IMR-90 (cell line): Measurements from ENCODE around the gene FRMD6. TPM values are rescaled to one million over a fixed set of nuclear protein-coding genes. Genes with fewer than 3 reads are reported as not detected.
A peak's percentile ranks its signal among the peaks of the same experiment; 100 is the strongest.

Experiments used
- ATAC-seq: fragments of 200-7000 bp; cut with Tn5 transposase; 2 replicates; pipeline ENCODE4 v1.9.1; 2020; ENCODE audit warnings: low read depth, mild to moderate bottlenecking, moderate library complexity
- BruUV-seq: library from RNA; stranded (reverse); fragments of 400-500 nt; replicated peaks from 2 replicates; lab custom pipeline; 2021; lab: Mats Ljungman, UMichigan
- CTCF ChIA-PET: fragments of 300-600 bp; formaldehyde crosslinking; extraction: SDS; loops from one replicate; lab custom pipeline; 2021; ENCODE audit warnings: antibody characterized with exemption; lab: Yijun Ruan, JAX
- POLR2A ChIA-PET: fragments of 300-600 bp; sonication (Branson Sonifier 250); formaldehyde crosslinking; loops from one replicate; lab custom pipeline; 2022; ENCODE audit warnings: antibody characterized with exemption; ENCODE audit not compliant: unreplicated experiment; lab: Charles Lee
- DNase-seq: peaks from one replicate; pipeline ENCODE4 v3.0.0; 2013
- H2AFZ ChIP-seq: replicated peaks from 2 replicates; pipeline ENCODE3; 2013; ENCODE audit warnings: low read length, mild to moderate bottlenecking; ENCODE audit not compliant: poor library complexity
- H2AK5ac ChIP-seq: 2 replicates; pipeline ENCODE4 v1.6.1; 2013; ENCODE audit warnings: low read depth, low read length, inconsistent platforms
- H2AK9ac ChIP-seq: replicated peaks from 2 replicates; pipeline ENCODE3; 2013; ENCODE audit warnings: mild to moderate bottlenecking, low read depth, low read length, moderate library complexity; ENCODE audit not compliant: poor library complexity
- H2BK120ac ChIP-seq: 2 replicates; pipeline ENCODE4 v1.6.1; 2013; ENCODE audit warnings: low read depth, low read length, inconsistent platforms
- H2BK15ac ChIP-seq: 3 replicates; pipeline ENCODE4 v1.6.1; 2013; ENCODE audit warnings: low read depth, low read length, inconsistent platforms
- H2BK20ac ChIP-seq: 2 replicates; pipeline ENCODE4 v1.6.1; 2013; ENCODE audit warnings: low read depth, mild to moderate bottlenecking, inconsistent platforms, low read length, moderate library complexity
- H2BK5ac ChIP-seq: 2 replicates; pipeline ENCODE4 v1.6.1; 2013; ENCODE audit warnings: mild to moderate bottlenecking, low read depth, low read length, inconsistent platforms; ENCODE audit not compliant: poor library complexity, severe bottlenecking
- H3K14ac ChIP-seq: replicated peaks from 2 replicates; pipeline ENCODE4 v1.6.1; 2013; ENCODE audit warnings: low read depth, low read length, inconsistent platforms
- H3K18ac ChIP-seq: 2 replicates; pipeline ENCODE4 v1.6.1; 2013; ENCODE audit warnings: low read depth, low read length, control low read depth
- H3K23ac ChIP-seq: 2 replicates; pipeline ENCODE4 v1.6.1; 2013; ENCODE audit warnings: low read depth, low read length, inconsistent platforms
- H3K27ac ChIP-seq: 2 replicates; pipeline ENCODE4 v1.5.1; 2013; ENCODE audit warnings: mild to moderate bottlenecking, control low read depth, low read length; ENCODE audit not compliant: insufficient read depth
- H3K27me3 ChIP-seq: 2 replicates; pipeline ENCODE4 v1.6.1; 2013; ENCODE audit warnings: low read length; ENCODE audit not compliant: control insufficient read depth, insufficient read depth
- H3K36me3 ChIP-seq: 2 replicates; pipeline ENCODE4 v1.6.1; 2013; ENCODE audit warnings: low read length, mixed read lengths; ENCODE audit not compliant: control insufficient read depth, insufficient read depth
- H3K4ac ChIP-seq: 2 replicates; pipeline ENCODE4 v1.6.1; 2013; ENCODE audit warnings: low read depth, low read length, inconsistent platforms
- H3K4me1 ChIP-seq: 2 replicates; pipeline ENCODE4 v1.6.1; 2013; ENCODE audit warnings: low read length, mixed read lengths; ENCODE audit not compliant: control insufficient read depth, insufficient read depth
- H3K4me2 ChIP-seq: 2 replicates; pipeline ENCODE4 v1.6.1; 2013; ENCODE audit warnings: low read depth, mild to moderate bottlenecking, control low read depth, low read length, moderate library complexity
- H3K4me3 ChIP-seq: 2 replicates; pipeline ENCODE4 v1.5.1; 2013; ENCODE audit warnings: low read depth, mild to moderate bottlenecking, control low read depth, low read length, moderate library complexity; ENCODE audit not compliant: insufficient read depth
- H3K56ac ChIP-seq: 2 replicates; pipeline ENCODE4 v1.6.1; 2013; ENCODE audit warnings: low read length, inconsistent platforms; ENCODE audit not compliant: insufficient read depth; ENCODE audit errors: extremely low read depth
- H3K79me1 ChIP-seq, 2 experiments: 2 replicates each; pipeline ENCODE4 v1.6.1; 2013; ENCODE audit warnings: low read length in 2 of 2, inconsistent platforms in 1 of 2, low read depth in 1 of 2
- H3K9ac ChIP-seq: 2 replicates; pipeline ENCODE4 v1.6.1; 2013; ENCODE audit warnings: low read depth, low read length, control low read depth
- H3K9me1 ChIP-seq: 2 replicates; pipeline ENCODE4 v1.6.1; 2013; ENCODE audit warnings: low read length, inconsistent platforms; ENCODE audit not compliant: insufficient read depth
- H3K9me3 ChIP-seq: 2 replicates; pipeline ENCODE4 v1.6.1; 2013; ENCODE audit warnings: low read length; ENCODE audit not compliant: control insufficient read depth, insufficient read depth
- H4K20me1 ChIP-seq: 2 replicates; pipeline ENCODE4 v1.6.1; 2013; ENCODE audit warnings: low read length, inconsistent platforms; ENCODE audit not compliant: insufficient read depth
- H4K5ac ChIP-seq: 2 replicates; pipeline ENCODE4 v1.6.1; 2013; ENCODE audit warnings: mild to moderate bottlenecking, low read depth, low read length, control low read depth
- H4K8ac ChIP-seq, 2 experiments: 2 replicates each; pipeline ENCODE4 v1.6.1; 2013; ENCODE audit warnings: low read depth in 2 of 2, low read length in 2 of 2, control low read depth in 1 of 2, inconsistent platforms in 1 of 2
- H4K91ac ChIP-seq: 2 replicates; pipeline ENCODE4 v1.6.1; 2013; ENCODE audit warnings: low read depth, low read length, inconsistent platforms; ENCODE audit not compliant: insufficient read depth
- BHLHE40 ChIP-seq: fragments of 150-350 bp; IDR thresholded peaks from 2 replicates; pipeline ENCODE4 v1.6.1; 2016; ENCODE audit warnings: mild to moderate bottlenecking, low read depth, low read length
- CEBPB ChIP-seq: IDR thresholded peaks from 2 replicates; pipeline ENCODE4 v1.6.1; 2012; ENCODE audit warnings: low read depth, low read length, improper control_type of control experiment
- CHD1 ChIP-seq: IDR thresholded peaks from 2 replicates; pipeline ENCODE4 v1.6.1; 2012; ENCODE audit warnings: low read depth, low read length, improper control_type of control experiment
- CTCF ChIP-seq: conservative IDR thresholded peaks from 2 replicates; pipeline ENCODE4 v1.5.1; 2012; ENCODE audit warnings: mild to moderate bottlenecking, low read depth, low read length, improper control_type of control experiment
- ELK1 ChIP-seq: fragments of 150-350 bp; IDR thresholded peaks from 2 replicates; pipeline ENCODE4 v1.6.1; 2016; ENCODE audit warnings: low read depth, mild to moderate bottlenecking, low read length, moderate library complexity, borderline replicate concordance
- FOS ChIP-seq: fragments of 150-350 bp; IDR thresholded peaks from 2 replicates; pipeline ENCODE4 v1.6.1; 2016; ENCODE audit warnings: low read depth, low read length
- MAFK ChIP-seq: IDR thresholded peaks from 2 replicates; pipeline ENCODE4 v1.6.1; 2012; ENCODE audit warnings: low read depth, low read length, improper control_type of control experiment
- MAZ ChIP-seq: IDR thresholded peaks from 2 replicates; pipeline ENCODE4 v1.6.1; 2012; ENCODE audit warnings: low read depth, mild to moderate bottlenecking, low read length, improper control_type of control experiment, moderate library complexity, borderline replicate concordance
- NFE2L2 ChIP-seq: fragments of 150-350 bp; IDR thresholded peaks from 2 replicates; pipeline ENCODE4 v1.6.1; 2016; ENCODE audit warnings: low read depth, mild to moderate bottlenecking, low read length
- POLR2A ChIP-seq: IDR thresholded peaks from 2 replicates; pipeline ENCODE4 v1.6.1; 2012; ENCODE audit warnings: mild to moderate bottlenecking, low read depth, low read length
- RAD21 ChIP-seq: IDR thresholded peaks from 2 replicates; pipeline ENCODE4 v1.6.1; 2012; ENCODE audit warnings: low read length, improper control_type of control experiment
- RCOR1 ChIP-seq: IDR thresholded peaks from 2 replicates; pipeline ENCODE4 v1.6.1; 2012; ENCODE audit warnings: mild to moderate bottlenecking, low read length, improper control_type of control experiment; ENCODE audit not compliant: insufficient replicate concordance
- RFX5 ChIP-seq: IDR thresholded peaks from 2 replicates; pipeline ENCODE4 v1.8.0; 2012; ENCODE audit warnings: low read depth, mild to moderate bottlenecking, low read length, moderate library complexity
- SMC3 ChIP-seq: fragments of 150-350 bp; IDR thresholded peaks from 2 replicates; pipeline ENCODE4 v1.6.1; 2016; ENCODE audit warnings: low read depth, mild to moderate bottlenecking, antibody characterized with exemption, low read length, moderate library complexity
- USF2 ChIP-seq: fragments of 150-350 bp; IDR thresholded peaks from 2 replicates; pipeline ENCODE4 v1.6.1; 2017; ENCODE audit warnings: mild to moderate bottlenecking, antibody characterized with exemption, low read length, low read depth
- WGBS, 2 experiments: methylation state at CpG; one replicate each; pipeline versions ENCODE4 v1.1.5 to v1.1.7; 2013; ENCODE audit warnings: missing lambda C conversion rate in 2 of 2; ENCODE audit not compliant: insufficient read length in 1 of 2; ENCODE audit errors: extremely low coverage in 2 of 2; 5-methylcytosine and 5-hydroxymethylcytosine counted together
- dilution Hi-C: fragments of 300-500 bp; cut with HindIII; formaldehyde crosslinking; loops from one replicate; pipeline ENCODE4 v1.14.3; 2018; ENCODE audit warnings: low sequenced_read_pairs; ENCODE audit not compliant: unreplicated experiment
- in situ Hi-C: fragments of 300-500 bp; cut with MboI; formaldehyde crosslinking; loops from 3 replicates; pipeline ENCODE4 v1.14.3; 2019; ENCODE audit warnings: low sequenced_read_pairs, inconsistent platforms, mixed read lengths
- intact Hi-C: fragments of 100-400 bp; cut with micrococcal nuclease; formaldehyde crosslinking; loops from 2 replicates; pipeline ENCODE4 v1.10.0; 2022
- polyA plus RNA-seq, 3 experiments: library from polyadenylated mRNA; depleted of rRNA; stranded (reverse); fragments of >200 nt; gene quantifications; 2 replicates each; pipeline ENCODE4 v1.2.3, GENCODE V29; 2012; ENCODE audit warnings: low replicate concordance in 1 of 3
- total RNA-seq: library from RNA; depleted of rRNA; stranded (reverse); fragments of >200 nt; gene quantifications from 2 replicates; pipeline ENCODE4 v1.2.3, GENCODE V29; 2012

The FRMD6 gene
- total and polyA plus RNA-seq, 2 of the 4 experiments (the other 2 are of a cell fraction), result 243 to 682 TPM

- Histone ChIP-seq H3K79me1 (peaks cover 8 to 53% of the 10 kb centered on the region in 2 experiments; a peak in 3 of 4 replicates), H3K4ac (no peak overlapping the region), H3K56ac (no peak overlapping the region), H2AK9ac (no peak overlapping the region), H3K27me3 (no peaks in the 10 kb centered on the region), H3K18ac (no peak overlapping the region), H3K36me3 (peaks cover 12% of the 10 kb centered on the region), H4K5ac (no peak overlapping the region), H3K4me1 (peaks cover 14% of the 10 kb centered on the region), H2AFZ (no peak overlapping the region), H3K23ac (no peak overlapping the region), H3K9ac (no peak overlapping the region), H2BK5ac (peak overlapping the region; percentile 14), H3K9me1 (peaks cover 18% of the 10 kb centered on the region), H3K27ac (no peak overlapping the region), H3K14ac (no peak overlapping the region), H4K20me1 (peaks cover 94% of the 10 kb centered on the region), H3K9me3 (no peaks in the 10 kb centered on the region), H4K8ac (no peak overlapping the region), H2BK120ac (no peak overlapping the region), H3K4me3 (no peak overlapping the region), H2AK5ac (no peak overlapping the region), H2BK20ac (no peak overlapping the region), H2BK15ac (no peak overlapping the region), H3K4me2 (peak overlapping the region; percentile 37; the same call in 1 of the 2 replicates), H4K91ac (no peak overlapping the region)
- ATAC-seq (no peak), DNase-seq (no peak)
- WGBS, 2 experiments, result 100% methylated on average over 3 of the region's 5 CpGs; no CpG with 5 or more reads in 1 of the 2 experiments
- dilution Hi-C loops, result no loop called here
- BruUV-seq, result no TSS peak
- CTCF ChIA-PET, result no interaction called here
- TF ChIP-seq NFE2L2 (no peak), RCOR1 (no peak), CHD1 (no peak), POLR2A (no peak), ELK1 (no peak), RAD21 (no peak), RFX5 (no peak), USF2 (no peak), BHLHE40 (no peak), MAZ (no peak), SMC3 (no peak), CEBPB (no peak), FOS (no peak), MAFK (no peak), CTCF (no peak)
- in situ Hi-C loops, result no loop called here
- intact Hi-C loops, result loop anchor here (2.0 kb wide), 1 partner anchor 13 kb away; no protein-coding TSS in a partner anchor
- POLR2A ChIA-PET, result no interaction called here
These were observed 12.1 kb downstream of the FRMD6 start for GRCh38 chr14:51663783-51664326.
